GM06990 (cell line): ENCODE measurements around the gene BMPR1B.

ENCODE experiments used
- DNase-seq: peaks from one replicate; pipeline ENCODE4 v3.0.0-alpha.2; 2011; ENCODE audit not compliant: insufficient read length; ENCODE audit errors: extremely low read depth
- H3K27me3 ChIP-seq: replicated peaks from 2 replicates; pipeline ENCODE4 v1.6.0; 2011; ENCODE audit warnings: low read length; ENCODE audit not compliant: control insufficient read depth, insufficient read depth
- H3K36me3 ChIP-seq: 2 replicates; pipeline ENCODE4 v1.5.1; 2011; ENCODE audit warnings: low read length; ENCODE audit not compliant: control insufficient read depth, insufficient read depth
- H3K4me3 ChIP-seq: replicated peaks from 2 replicates; pipeline ENCODE4 v1.5.1; 2011; ENCODE audit warnings: low read depth, mild to moderate bottlenecking, control low read depth, low read length
- CTCF ChIP-seq: IDR thresholded peaks from 2 replicates; pipeline ENCODE4 v1.5.1; 2011; ENCODE audit warnings: low read length, control low read depth, mild to moderate bottlenecking, inconsistent platforms; ENCODE audit not compliant: insufficient read depth, poor library complexity, severe bottlenecking

Gene BMPR1B

DNA sequence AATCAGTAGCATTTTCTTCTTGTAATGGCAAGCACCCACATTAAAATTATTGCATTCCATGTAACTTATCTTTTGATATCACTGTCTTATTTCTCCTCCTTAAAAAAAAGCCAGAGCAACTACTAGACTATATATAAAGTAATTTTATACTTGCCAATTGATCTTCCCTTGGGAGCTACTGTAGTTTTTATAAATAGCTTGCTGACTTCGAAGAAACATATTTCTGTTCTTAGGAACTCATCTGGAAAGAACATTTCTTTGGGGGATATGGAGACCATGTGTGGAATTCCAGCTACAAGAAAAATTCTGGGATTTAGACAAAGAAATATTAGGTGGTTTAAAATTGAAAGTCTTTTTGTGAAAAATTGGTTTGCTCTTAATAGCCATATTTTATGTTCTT, 94.9 kb downstream of the BMPR1B start:
- TF ChIP-seq CTCF = no peak
- H3K36me3 ChIP-seq = no peaks in the 10 kb centered on the region
- no peaks in the 10 kb centered on the region; the same call in 1 of the 2 replicates for H3K27me3 ChIP-seq
- H3K4me3 ChIP-seq = no peak overlapping the region
- DNase-seq = no peak

GRCh38 chr4:94856030-94856429, 98.3 kb downstream of the BMPR1B start:
- H3K36me3 ChIP-seq = no peaks in the 10 kb centered on the region
- H3K27me3 ChIP-seq = no peaks in the 10 kb centered on the region
- no peak for TF ChIP-seq CTCF
- DNase-seq = no peak
- no peak overlapping the region for H3K4me3 ChIP-seq

GRCh38 chr4:94870146-94870545, 112.4 kb downstream of the BMPR1B start:
- Histone ChIP-seq H3K4me3 (no peak overlapping the region), H3K36me3 (no peaks in the 10 kb centered on the region), H3K27me3 (no peaks in the 10 kb centered on the region)
- no peak for TF ChIP-seq CTCF
- DNase-seq = no peak

GRCh38 chr4:94871644-94872305, 114.0 kb downstream of the BMPR1B start:
- Histone ChIP-seq H3K36me3 (no peaks in the 10 kb centered on the region), H3K4me3 (no peak overlapping the region), H3K27me3 (no peaks in the 10 kb centered on the region)
- DNase-seq = no peak
- TF ChIP-seq CTCF = no peak

- no peak overlapping the region for H3K4me3 ChIP-seq
These were observed 120.2 kb downstream of the BMPR1B start for GRCh38 chr4:94877973-94878372.

More at GRCh38 chr4:94877973-94878372, 120.2 kb downstream of the BMPR1B start:
- Histone ChIP-seq H3K27me3 (no peaks in the 10 kb centered on the region), H3K36me3 (no peaks in the 10 kb centered on the region)
- no peak for TF ChIP-seq CTCF
- no peak for DNase-seq
